Measurements from ENCODE around the gene BIRC7. TPM values are rescaled to one million over a fixed set of nuclear protein-coding genes. Genes with fewer than 3 reads are reported as not detected.

BIRC7 gene
- total RNA-seq, 1 donor from 2014 or later, result 10.6 TPM

GRCh38 chr20:63264000-63264399 is 28.3 kb downstream of the BIRC7 start:
- no peak for TF ChIP-seq CTCF (conservative IDR thresholded peaks at IDR 0.05; ENCODE audit: low read depth, low read length)
- no peak for DNase-seq (ENCODE audit: low read depth)
- H3K4me3 ChIP-seq (ENCODE audit: low read depth, low read length), result no peak overlapping the region

GRCh38 chr20:63264519-63264918 is 28.8 kb downstream of the BIRC7 start:
- DNase-seq (ENCODE audit: low read depth), result no peak
- no peak for TF ChIP-seq CTCF (conservative IDR thresholded peaks at IDR 0.05; ENCODE audit: low read depth, low read length)
- no peak overlapping the region for H3K4me3 ChIP-seq (ENCODE audit: low read depth, low read length)

- DNase-seq (ENCODE audit: low read depth), result no peak
- no peak for TF ChIP-seq CTCF (conservative IDR thresholded peaks at IDR 0.05; ENCODE audit: low read depth, low read length)
- no peak overlapping the region for H3K4me3 ChIP-seq (ENCODE audit: low read depth, low read length)
These were observed 30.3 kb downstream of the BIRC7 start for GRCh38 chr20:63265891-63266515.

GRCh38 chr20:63267691-63268090 is 32.0 kb downstream of the BIRC7 start:
- no peak for TF ChIP-seq CTCF (conservative IDR thresholded peaks at IDR 0.05; ENCODE audit: low read depth, low read length)
- no peak for DNase-seq (ENCODE audit: low read depth)
- no peak overlapping the region for H3K4me3 ChIP-seq (ENCODE audit: low read depth, low read length)

- no peak overlapping the region for H3K4me3 ChIP-seq (ENCODE audit: low read depth, low read length)
- no peak for DNase-seq (ENCODE audit: low read depth)
- TF ChIP-seq CTCF (conservative IDR thresholded peaks at IDR 0.05; ENCODE audit: low read depth, low read length), result no peak
These were observed 32.6 kb downstream of the BIRC7 start for GRCh38 chr20:63268256-63268655.

- no peak overlapping the region for H3K4me3 ChIP-seq (ENCODE audit: low read depth, low read length)
- no peak for DNase-seq (ENCODE audit: low read depth)
- TF ChIP-seq CTCF (conservative IDR thresholded peaks at IDR 0.05; ENCODE audit: low read depth, low read length), result no peak
These were observed 33.1 kb downstream of the BIRC7 start for GRCh38 chr20:63268671-63269439.

GRCh38 chr20:63269724-63270123 is 34.0 kb downstream of the BIRC7 start:
- no peak overlapping the region for H3K4me3 ChIP-seq (ENCODE audit: low read depth, low read length)
- TF ChIP-seq CTCF (conservative IDR thresholded peaks at IDR 0.05; ENCODE audit: low read depth, low read length), result no peak
- no peak for DNase-seq (ENCODE audit: low read depth)
